H1 (cell line): ENCODE results near the gene UBE2O. TPM values are rescaled to one million over a fixed set of nuclear protein-coding genes. Genes with fewer than 3 reads are reported as not detected.

ENCODE experiments used
- CTCF ChIA-PET: fragments of 300-600 bp; sonication (Branson Sonifier 250); formaldehyde crosslinking; loops from one replicate; lab custom pipeline; 2021; ENCODE audit not compliant: partially characterized antibody; lab: Charles Lee
- POLR2A ChIA-PET: fragments of 300-600 bp; sonication (Branson Sonifier 250); formaldehyde crosslinking; loops from one replicate; lab custom pipeline; 2021; ENCODE audit warnings: inconsistent platforms; ENCODE audit not compliant: partially characterized antibody; lab: Charles Lee
- DNase-seq, 2 experiments: peaks; one replicate each; pipeline versions ENCODE4 v3.0.0 to v3.0.0-alpha.2; 2010 to 2022; ENCODE audit warnings: low spot score in 2 of 2, low read depth in 1 of 2, mixed read lengths in 1 of 2
- FAIRE-seq: peaks from 2 replicates; lab custom pipeline; 2011; peaks lifted over from hg19 to GRCh38; lab: Jason Lieb, UNC
- H2AFZ ChIP-seq: 2 replicates; pipeline ENCODE4 v1.8.1; 2012; ENCODE audit warnings: low read length, inconsistent platforms
- H2AK5ac ChIP-seq: 2 replicates; pipeline ENCODE4 v1.6.1; 2013; ENCODE audit warnings: low read depth, low read length
- H2BK120ac ChIP-seq: replicated peaks from 2 replicates; pipeline ENCODE3; 2013; ENCODE audit warnings: low read depth, low read length, inconsistent platforms
- H2BK12ac ChIP-seq: 2 replicates; pipeline ENCODE4 v1.6.1; 2013; ENCODE audit warnings: low read depth, low read length
- H2BK15ac ChIP-seq: 2 replicates; pipeline ENCODE4 v1.6.1; 2013; ENCODE audit warnings: low read length
- H2BK20ac ChIP-seq: 2 replicates; pipeline ENCODE4 v1.6.1; 2013; ENCODE audit warnings: low read length
- H2BK5ac ChIP-seq: 2 replicates; pipeline ENCODE4 v1.6.1; 2013; ENCODE audit warnings: low read depth, low read length
- H3K14ac ChIP-seq: 2 replicates; pipeline ENCODE4 v1.6.1; 2013; ENCODE audit warnings: inconsistent platforms; ENCODE audit not compliant: insufficient read length
- H3K18ac ChIP-seq: 2 replicates; pipeline ENCODE4 v1.6.1; 2013; ENCODE audit warnings: low read length; ENCODE audit errors: extremely low read depth
- H3K23ac ChIP-seq: 2 replicates; pipeline ENCODE4 v1.6.1; 2013; ENCODE audit warnings: inconsistent platforms; ENCODE audit not compliant: insufficient read length
- H3K23me2 ChIP-seq: 2 replicates; pipeline ENCODE4 v1.6.1; 2013; ENCODE audit warnings: low read depth, low read length
- H3K27ac ChIP-seq: 2 replicates; pipeline ENCODE4 v1.6.1; 2011; ENCODE audit warnings: low read depth, low read length, inconsistent platforms
- H3K27me3 ChIP-seq, 4 experiments: replicated peaks in 1 of 4; 1 replicate in 1 of 4; 2 replicates in 3 of 4; pipeline versions ENCODE4 v1.6.1 to v1.8.1; 2011 to 2013; ENCODE audit warnings: low read length in 3 of 4, mild to moderate bottlenecking in 3 of 4, inconsistent platforms in 2 of 4, mixed read lengths in 2 of 4, moderate library complexity in 1 of 4; ENCODE audit not compliant: control insufficient read depth in 3 of 4, insufficient read depth in 3 of 4; ENCODE audit errors: extremely low read depth in 1 of 4
- H3K36me3 ChIP-seq, 4 experiments: 2 replicates each; pipeline versions ENCODE4 v1.6.1 to v1.8.1; 2011 to 2013; ENCODE audit warnings: mild to moderate bottlenecking in 4 of 4, low read length in 3 of 4, moderate library complexity in 2 of 4, control low read depth in 1 of 4, inconsistent platforms in 1 of 4; ENCODE audit not compliant: insufficient read depth in 4 of 4, control insufficient read depth in 2 of 4
- H3K4ac ChIP-seq: replicated peaks from 2 replicates; pipeline ENCODE3; 2013; ENCODE audit warnings: low read length, low read depth, mixed read lengths, inconsistent platforms; ENCODE audit not compliant: insufficient read length
- H3K4me1 ChIP-seq, 4 experiments: replicated peaks in 1 of 4; 1 replicate in 1 of 4; 2 replicates in 3 of 4; pipeline versions ENCODE4 v1.6.1 to v1.8.1; 2011 to 2013; ENCODE audit warnings: low read length in 3 of 4, inconsistent platforms in 2 of 4, mixed read lengths in 1 of 4; ENCODE audit not compliant: insufficient read depth in 4 of 4, control insufficient read depth in 3 of 4
- H3K4me2 ChIP-seq, 2 experiments: 2 replicates each; pipeline versions ENCODE4 v1.6.1 to v1.8.1; 2011 to 2013; ENCODE audit warnings: low read depth in 2 of 2, low read length in 2 of 2, control low read depth in 1 of 2, inconsistent platforms in 1 of 2, mild to moderate bottlenecking in 1 of 2; ENCODE audit not compliant: insufficient read depth in 1 of 2
- H3K4me3 ChIP-seq, 4 experiments: fragments of 200-600, 300-600 bp in 1 of 4; sonication (generic), shearing (Covaris generic), sonication (Bioruptor Twin) in 1 of 4; 2 replicates each; pipeline versions ENCODE4 v1.5.1 to v1.8.1; 2011 to 2016; ENCODE audit warnings: low read length in 4 of 4, low read depth in 3 of 4, control low read depth in 2 of 4, inconsistent platforms in 2 of 4, mild to moderate bottlenecking in 2 of 4, mixed read lengths in 1 of 4, moderate library complexity in 1 of 4; ENCODE audit not compliant: insufficient read depth in 2 of 4; ENCODE audit errors: extremely low read depth in 1 of 4
- H3K56ac ChIP-seq: replicated peaks from 2 replicates; pipeline ENCODE3; 2013; ENCODE audit warnings: low read depth, mild to moderate bottlenecking, mixed read lengths, low read length, inconsistent platforms; ENCODE audit not compliant: insufficient read length
- H3K79me1 ChIP-seq: 2 replicates; pipeline ENCODE4 v1.6.1; 2013; ENCODE audit warnings: low read depth, low read length, control low read depth
- H3K79me2 ChIP-seq, 2 experiments: 2 replicates each; pipeline versions ENCODE4 v1.6.1 to v1.8.1; 2012 to 2013; ENCODE audit warnings: low read length in 2 of 2, mild to moderate bottlenecking in 2 of 2, inconsistent platforms in 1 of 2; ENCODE audit not compliant: insufficient read depth in 2 of 2, control insufficient read depth in 1 of 2
- H3K9ac ChIP-seq, 4 experiments: replicated peaks in 1 of 4; 1 replicate in 1 of 4; 2 replicates in 3 of 4; pipeline versions ENCODE4 v1.6.1 to v1.8.1; 2011 to 2013; ENCODE audit warnings: low read depth in 3 of 4, low read length in 3 of 4, control low read depth in 2 of 4, mild to moderate bottlenecking in 2 of 4, moderate library complexity in 2 of 4, inconsistent platforms in 1 of 4; ENCODE audit errors: extremely low read depth in 1 of 4
- H3K9me3 ChIP-seq, 2 experiments: 2 replicates each; pipeline versions ENCODE4 v1.6.1 to v1.8.1; 2012 to 2013; ENCODE audit warnings: mild to moderate bottlenecking in 2 of 2, moderate library complexity in 2 of 2, control low read depth in 1 of 2, inconsistent platforms in 1 of 2, low read depth in 1 of 2, low read length in 1 of 2, mixed read lengths in 1 of 2; ENCODE audit not compliant: insufficient read depth in 2 of 2
- H4K20me1 ChIP-seq, 2 experiments: replicated peaks in 1 of 2; 2 replicates each; pipeline versions ENCODE3 to v1.8.1; 2011 to 2013; ENCODE audit warnings: inconsistent platforms in 2 of 2, low read length in 2 of 2, mild to moderate bottlenecking in 1 of 2; ENCODE audit not compliant: insufficient read depth in 2 of 2, control insufficient read depth in 1 of 2
- H4K5ac ChIP-seq: 2 replicates; pipeline ENCODE4 v1.6.1; 2013; ENCODE audit warnings: low read length, low read depth, mixed read lengths, inconsistent platforms; ENCODE audit not compliant: insufficient read length
- H4K8ac ChIP-seq: 2 replicates; pipeline ENCODE4 v1.8.0; 2013; ENCODE audit warnings: mild to moderate bottlenecking, moderate library complexity, low read length, inconsistent platforms; ENCODE audit not compliant: insufficient read depth; ENCODE audit errors: extremely low read depth
- H4K91ac ChIP-seq: replicated peaks from 2 replicates; pipeline ENCODE3; 2013; ENCODE audit warnings: low read length, mixed read lengths, inconsistent platforms; ENCODE audit not compliant: insufficient read length
- CBX8 ChIP-seq: fragments of 300-800, 300-1000 bp; sonication (generic); IDR thresholded peaks from 2 replicates; pipeline ENCODE4 v1.7.1; 2016; ENCODE audit warnings: low read depth, low read length, borderline replicate concordance
- NRF1 ChIP-seq: IDR thresholded peaks from 2 replicates; pipeline ENCODE4 v1.6.1; 2011; ENCODE audit warnings: mild to moderate bottlenecking, low read depth, low read length, improper control_type of control experiment
- SP2 ChIP-seq: IDR thresholded peaks from 2 replicates; pipeline ENCODE4 v1.6.1; 2012; ENCODE audit warnings: mild to moderate bottlenecking, low read length, inconsistent platforms
- WGBS, 2 experiments: shearing (Covaris generic) in 1 of 2; methylation state at CpG; one replicate each; pipeline versions ENCODE4 v1.1.6 to v1.1.7; 2013 to 2015; ENCODE audit warnings: low lambda C conversion rate in 2 of 2, mixed read lengths in 2 of 2, inconsistent platforms in 1 of 2, low coverage in 1 of 2, missing lambda C conversion rate in 1 of 2; ENCODE audit not compliant: insufficient replicate concordance in 2 of 2, insufficient coverage in 1 of 2, insufficient read length in 1 of 2; ENCODE audit errors: extremely low coverage in 1 of 2, missing lambda C conversion rate in 1 of 2; 5-methylcytosine and 5-hydroxymethylcytosine counted together
- polyA plus RNA-seq, 7 experiments: library from polyadenylated mRNA; depleted of rRNA in 3 of 7; stranded (reverse) in 5 of 7; unstranded in 2 of 7; fragments of >200 nt in 5 of 7; fragments of 200-250 nt in 2 of 7; gene quantifications; 1 replicate in 5 of 7; 2 replicates in 1 of 7; 4 replicates in 1 of 7; pipeline versions ENCODE4 v1.2.1 to v1.2.3, GENCODE V29; 2011 to 2013; ENCODE audit warnings: missing spikeins in 2 of 7, mixed read lengths in 2 of 7
- total RNA-seq: library from RNA; stranded (reverse); fragmentation: NEBNext Ultra II Directional; extraction: Animal tissue kit (Norgen Biotek cat#: 25700); gene quantifications from 2 replicates; pipeline ENCODE4 v1.2.1, GENCODE V29; 2021

UBE2O gene
- total and polyA plus RNA-seq, 2 of the 8 experiments (the other 6 are each of a cell fraction or from before 2014, with no cell fraction given): 24.4 to 63.0 TPM

GRCh38 chr17:76438906-76439305, 14.0 kb downstream of the UBE2O start:
- POLR2A ChIA-PET: interaction anchor here (1.3 to 1.9 kb wide), 2 partner anchors 20 to 121 kb away, joined by 3 to 6 read pairs; no protein-coding TSS in a partner anchor

More at GRCh38 chr17:76438906-76439305, 14.0 kb downstream of the UBE2O start:
- no peak overlapping the region for H3K56ac ChIP-seq
- WGBS, 2 experiments: 92% methylated on average over 9 of the region's 9 CpGs; no CpG with 5 or more reads in 1 of the 2 experiments
- no peak overlapping the region for H3K27ac ChIP-seq
- no peak overlapping the region for H4K91ac ChIP-seq
- no peaks in the 10 kb centered on the region for H3K9me3 ChIP-seq
- H3K14ac ChIP-seq: no peak overlapping the region
- no peak for FAIRE-seq
- no peaks in the 10 kb centered on the region for H3K36me3 ChIP-seq
- no peak overlapping the region for H2AK5ac ChIP-seq
- peaks cover 31% of the 10 kb centered on the region for H3K79me1 ChIP-seq
- H3K23ac ChIP-seq: peak overlapping the region; percentile 37
- H4K20me1 ChIP-seq: peaks cover 7 to 35% of the 10 kb centered on the region in 2 experiments
- H3K9ac ChIP-seq: no peak overlapping the region
- H2BK15ac ChIP-seq: no peak overlapping the region
- H2AFZ ChIP-seq: no peak overlapping the region
- no peak overlapping the region for H2BK12ac ChIP-seq
- no peak overlapping the region for H3K4ac ChIP-seq
- H3K79me2 ChIP-seq: peaks cover 26 to 96% of the 10 kb centered on the region in 2 experiments
- H3K4me1 ChIP-seq: peaks cover 12 to 38% (median 28%) of the 10 kb centered on the region in 4 experiments
- no peak overlapping the region for H4K5ac ChIP-seq
- peak overlapping the region; percentile 40; the same call in 1 of the 2 replicates for H2BK5ac ChIP-seq
- no peak overlapping the region for H3K18ac ChIP-seq
- H3K4me2 ChIP-seq: no peak overlapping the region
- no peak for DNase-seq
- no peak overlapping the region; the same call in 1 of the 2 replicates for H4K8ac ChIP-seq
- no peaks in the 10 kb centered on the region for H3K23me2 ChIP-seq
- no peak overlapping the region for H2BK20ac ChIP-seq
- no peak overlapping the region for H2BK120ac ChIP-seq
- TF ChIP-seq SP2: no peak
- TF ChIP-seq NRF1: no peak
- TF ChIP-seq CBX8: no peak
- H3K27me3 ChIP-seq: no peaks in the 10 kb centered on the region
- CTCF ChIA-PET: interaction anchor here (0.6 to 2.5 kb wide), 5 partner anchors 10 to 84 kb away, joined by 3 to 8 read pairs (median 7); no protein-coding TSS in a partner anchor
- no peak overlapping the region; a peak in 1 of 8 replicates for H3K4me3 ChIP-seq
